SK-N-MC (cell line): ENCODE results near the gene APOBEC3H.

Experiments
- EZH2 ChIP-seq: fragments of 200-600 bp; sonication (generic); IDR thresholded peaks from one replicate; pipeline ENCODE4 v1.6.1; 2017; ENCODE audit warnings: antibody characterized with exemption
- POLR2AphosphoS5 ChIP-seq: IDR thresholded peaks from 2 replicates; pipeline ENCODE4 v1.6.1; 2012; ENCODE audit warnings: mild to moderate bottlenecking, low read depth, low read length, borderline replicate concordance

DNA sequence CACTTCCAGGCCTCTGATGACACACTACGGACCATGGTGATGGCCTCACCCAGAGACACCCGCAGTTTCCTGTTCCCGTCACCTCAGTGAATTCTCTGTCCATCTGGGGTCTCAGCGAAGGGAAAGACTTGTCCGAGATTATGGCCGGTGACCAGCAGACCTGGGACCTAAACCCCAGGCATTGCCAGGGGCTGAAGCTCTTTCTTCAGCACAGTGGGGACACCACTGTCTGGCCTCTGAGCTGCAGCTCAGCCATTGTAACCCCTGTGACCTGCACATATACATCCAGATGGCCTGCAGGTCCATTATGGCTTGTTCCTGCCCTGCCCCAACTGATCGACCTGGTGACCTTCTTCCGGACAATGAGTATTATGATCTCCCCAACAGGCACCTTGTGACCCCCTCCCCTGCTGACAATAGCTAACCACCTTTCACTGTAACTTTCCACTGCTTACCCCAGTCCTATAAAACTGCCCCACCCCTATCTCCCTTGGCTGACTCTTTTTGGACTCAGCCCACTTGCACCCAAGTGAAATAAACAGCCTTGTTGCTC lies 33.2 kb downstream of the APOBEC3H start:
- TF ChIP-seq EZH2, result no peak
- no peak for TF ChIP-seq POLR2AphosphoS5
